Stimulated activated memory B cell treated with anti-CD40 and anti-IgM and Interleukin-4, amounts not matched to agents 10 μg/mL and 1 μg/mL and 100 μg/mL, for 72 hours (primary cell): ENCODE results near the gene RAB14.

Source experiments
- ATAC-seq: fragments of 150-1000 bp; cut with Tn5 transposase; 2 replicates; pipeline ENCODE4 v1.10.0; 2021
- H3K27ac Mint-ChIP-seq: one replicate; pipeline ENCODE4 v1.8.0; 2022; ENCODE audit warnings: mild to moderate bottlenecking, mixed read lengths
- H3K27me3 Mint-ChIP-seq: one replicate; pipeline ENCODE4 v1.8.0; 2022; ENCODE audit warnings: mixed read lengths
- H3K36me3 Mint-ChIP-seq: one replicate; pipeline ENCODE4 v1.8.0; 2022; ENCODE audit warnings: mixed read lengths
- H3K4me1 Mint-ChIP-seq: one replicate; pipeline ENCODE4 v1.8.0; 2022; ENCODE audit warnings: mixed read lengths
- H3K4me3 Mint-ChIP-seq: one replicate; pipeline ENCODE4 v1.8.0; 2022; ENCODE audit warnings: mild to moderate bottlenecking, moderate library complexity, mixed read lengths
- H3K9me3 Mint-ChIP-seq: one replicate; pipeline ENCODE4 v1.8.0; 2022; ENCODE audit warnings: mixed read lengths

Gene RAB14

GRCh38 chr9:121201738-121202533 is at the start of gene RAB14:
Gene RAB14, minus strand, starts transcription at chr9:121201869. Its CDS starts 8,457 bp downstream, at chr9:121193412.
- H3K9me3 Mint-ChIP-seq: no peaks in the 10 kb centered on the region
- peak within 1 kb of the TSS; percentile 77 for H3K27ac Mint-ChIP-seq
- peak; percentile 96 for ATAC-seq
- H3K4me1 Mint-ChIP-seq: peaks cover 50% of the 10 kb centered on the region
- no peaks in the 10 kb centered on the region for H3K36me3 Mint-ChIP-seq
- H3K4me3 Mint-ChIP-seq: peak within 1 kb of the TSS; percentile 91
- no peaks in the 10 kb centered on the region for H3K27me3 Mint-ChIP-seq

DNA sequence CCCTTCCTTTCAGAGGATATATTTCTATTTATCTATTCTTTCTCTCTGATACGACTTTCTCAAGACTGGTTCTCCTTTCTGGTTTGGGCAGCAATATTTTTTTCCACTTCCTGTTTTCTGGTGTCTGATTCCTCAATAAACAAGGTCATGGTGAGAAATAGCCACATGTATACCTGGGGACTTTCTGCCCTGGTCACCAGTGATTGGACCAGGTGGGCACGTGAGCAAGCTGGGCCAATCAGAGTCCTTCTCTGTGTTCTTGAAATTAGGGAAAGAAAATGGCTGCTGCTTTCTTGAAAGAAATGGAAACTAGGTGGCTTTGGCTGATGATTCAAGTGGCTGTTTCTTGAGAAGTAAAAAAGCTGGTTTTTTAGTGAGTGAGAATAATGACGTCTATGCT is 47.9 kb upstream of the RAB14 start:
- ATAC-seq: peak; percentile 77
- peaks cover 8% of the 10 kb centered on the region for H3K9me3 Mint-ChIP-seq
- peaks cover 37% of the 10 kb centered on the region for H3K4me1 Mint-ChIP-seq
- no peaks in the 10 kb centered on the region for H3K27me3 Mint-ChIP-seq
- no peak overlapping the region for H3K4me3 Mint-ChIP-seq
- peaks cover 32% of the 10 kb centered on the region for H3K36me3 Mint-ChIP-seq
- peak overlapping the region; percentile 20 for H3K27ac Mint-ChIP-seq

DNA sequence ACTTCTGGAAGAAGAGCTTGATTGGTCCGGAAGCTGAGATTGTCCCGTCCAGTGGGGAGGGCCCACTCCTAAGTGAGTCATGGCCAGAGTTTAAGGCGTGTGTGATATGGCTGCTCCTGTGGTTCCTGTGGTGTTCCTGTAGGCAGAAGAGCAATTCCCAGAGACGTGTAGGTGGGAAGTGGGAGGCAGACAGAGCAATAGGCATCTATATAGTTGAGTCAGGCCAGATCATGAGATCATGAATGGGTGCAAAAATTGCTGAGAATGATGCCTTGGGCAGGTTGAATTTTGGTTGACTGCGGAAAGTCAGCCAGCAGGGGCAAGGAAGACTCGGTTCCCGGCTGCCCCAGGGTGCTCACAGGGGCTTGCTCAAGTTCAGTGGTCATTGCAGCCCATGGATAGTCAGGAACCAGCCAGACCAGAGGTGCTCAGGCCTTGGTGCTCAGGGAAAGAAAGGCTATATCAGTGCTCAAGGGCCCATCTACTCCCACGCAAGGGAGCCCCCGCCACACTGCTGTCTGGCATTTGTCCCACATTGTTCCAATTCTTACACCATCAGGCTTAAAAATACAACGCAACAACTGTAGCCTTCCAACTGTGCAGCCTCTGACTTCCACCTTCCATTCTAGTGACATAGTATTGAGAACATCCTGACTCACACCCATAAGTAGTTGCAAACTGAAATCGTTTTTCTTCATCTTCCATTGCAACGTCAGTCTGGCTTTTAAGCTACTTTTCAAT is 45.3 kb upstream of the RAB14 start:
- no peak for ATAC-seq
- H3K27me3 Mint-ChIP-seq: no peaks in the 10 kb centered on the region
- peaks cover 56% of the 10 kb centered on the region for H3K36me3 Mint-ChIP-seq
- H3K4me3 Mint-ChIP-seq: no peak overlapping the region
- H3K9me3 Mint-ChIP-seq: peaks cover 12% of the 10 kb centered on the region
- no peak overlapping the region for H3K27ac Mint-ChIP-seq
- H3K4me1 Mint-ChIP-seq: peaks cover 20% of the 10 kb centered on the region

DNA sequence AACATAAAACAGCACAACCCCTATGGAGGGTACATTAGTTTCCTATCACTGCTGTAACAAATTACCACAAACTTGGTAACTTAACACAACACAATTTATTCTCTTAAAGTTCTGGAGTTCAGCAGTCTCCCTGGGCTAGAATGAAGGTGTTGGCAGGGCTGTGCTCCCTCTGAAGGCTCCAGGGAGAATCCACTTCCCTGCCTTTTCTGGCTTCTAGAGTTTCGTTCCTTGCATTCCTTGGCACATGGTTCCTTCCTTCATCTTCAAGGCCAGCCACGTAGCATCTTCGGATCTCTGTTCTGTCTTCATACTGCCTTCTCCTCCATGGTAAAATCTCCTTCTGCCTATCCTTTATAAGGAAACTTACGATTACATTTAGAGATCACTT is 41.3 kb upstream of the RAB14 start:
- Mint-ChIP-seq H3K4me3 (no peak overlapping the region), H3K27ac (no peak overlapping the region), H3K9me3 (peaks cover 3% of the 10 kb centered on the region), H3K4me1 (no peaks in the 10 kb centered on the region), H3K36me3 (peaks cover 73% of the 10 kb centered on the region), H3K27me3 (no peaks in the 10 kb centered on the region)
- ATAC-seq: no peak

DNA sequence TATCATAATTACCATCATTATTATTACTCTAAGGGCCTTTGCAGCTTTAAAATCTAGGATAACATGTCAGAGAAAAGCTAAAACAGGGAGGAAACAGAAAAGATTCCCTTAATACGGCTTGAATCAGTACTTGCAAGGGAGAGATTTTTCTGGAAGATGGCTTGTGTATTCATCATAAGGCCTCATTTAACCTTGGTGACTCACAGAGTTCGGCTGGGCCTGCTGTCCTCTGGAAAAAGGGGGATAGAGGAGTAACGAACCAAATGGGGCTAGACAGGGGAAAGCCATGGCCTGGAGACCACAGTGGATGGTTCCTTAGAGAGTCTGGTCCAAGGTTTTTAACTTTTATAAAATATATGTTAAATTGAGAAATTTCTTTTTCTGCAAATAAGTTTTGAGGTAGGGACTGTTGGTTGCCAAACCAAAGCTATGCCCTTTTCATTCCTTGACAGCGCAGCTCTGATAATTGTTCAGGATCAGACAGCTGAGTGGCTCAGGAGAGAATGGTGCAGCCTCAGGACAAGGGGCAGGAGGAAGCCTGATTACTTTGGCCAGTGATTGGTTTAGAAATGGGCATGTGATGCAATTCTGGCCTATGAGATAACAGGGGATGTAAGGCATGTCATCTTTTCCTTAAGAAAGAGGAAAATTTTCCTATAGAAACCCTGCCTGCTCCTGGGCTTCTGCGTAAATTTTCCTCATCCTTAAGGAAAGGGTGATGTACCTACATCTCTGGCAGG is 40.7 kb upstream of the RAB14 start:
- no peak for ATAC-seq
- no peaks in the 10 kb centered on the region for H3K27me3 Mint-ChIP-seq
- H3K36me3 Mint-ChIP-seq: peaks cover 77% of the 10 kb centered on the region
- H3K4me3 Mint-ChIP-seq: no peak overlapping the region
- H3K4me1 Mint-ChIP-seq: no peaks in the 10 kb centered on the region
- H3K27ac Mint-ChIP-seq: no peak overlapping the region
- peaks cover 3% of the 10 kb centered on the region for H3K9me3 Mint-ChIP-seq

DNA sequence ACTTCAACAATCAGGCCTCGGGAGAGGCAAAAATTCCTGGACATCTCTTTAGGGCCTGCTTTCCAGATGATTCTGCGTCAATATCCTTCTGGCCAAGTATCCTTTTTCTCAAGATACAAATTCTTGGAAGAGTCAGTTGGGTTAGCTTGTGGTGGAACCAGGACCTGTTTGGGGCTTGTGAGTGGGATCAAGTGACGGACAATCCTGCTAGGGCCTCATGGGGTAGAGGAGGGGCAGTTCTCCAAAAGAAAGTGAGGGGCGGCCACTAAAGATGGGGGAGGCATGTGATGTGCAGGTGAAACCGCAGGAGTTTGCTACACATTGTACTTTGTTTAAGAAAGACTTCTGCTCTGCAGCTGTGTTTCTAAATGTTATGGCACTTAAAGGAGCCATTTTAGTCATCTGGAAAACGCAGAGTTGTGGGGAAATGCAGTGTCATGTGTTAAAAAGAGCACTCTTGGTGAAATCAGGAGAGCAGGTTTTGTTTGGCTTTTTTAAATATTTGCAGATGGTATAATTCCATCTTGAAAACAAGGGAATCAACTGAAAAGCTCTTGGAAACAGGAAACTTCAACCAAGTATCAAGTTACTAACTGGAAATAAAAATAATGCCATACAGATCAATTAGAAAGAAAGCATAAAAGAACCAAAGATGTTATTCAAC is 38.9 kb upstream of the RAB14 start:
- Mint-ChIP-seq H3K4me3 (no peak overlapping the region), H3K27ac (no peak overlapping the region), H3K4me1 (no peaks in the 10 kb centered on the region), H3K9me3 (peaks cover 3% of the 10 kb centered on the region), H3K27me3 (no peaks in the 10 kb centered on the region), H3K36me3 (peaks cover 83% of the 10 kb centered on the region)
- ATAC-seq: no peak

- Mint-ChIP-seq H3K36me3 (peaks cover 91% of the 10 kb centered on the region), H3K4me3 (no peak overlapping the region), H3K27ac (no peak overlapping the region), H3K4me1 (no peaks in the 10 kb centered on the region), H3K27me3 (no peaks in the 10 kb centered on the region), H3K9me3 (peaks cover 3% of the 10 kb centered on the region)
- ATAC-seq: no peak
These were observed 38.2 kb upstream of the RAB14 start for GRCh38 chr9:121239851-121240250.

DNA sequence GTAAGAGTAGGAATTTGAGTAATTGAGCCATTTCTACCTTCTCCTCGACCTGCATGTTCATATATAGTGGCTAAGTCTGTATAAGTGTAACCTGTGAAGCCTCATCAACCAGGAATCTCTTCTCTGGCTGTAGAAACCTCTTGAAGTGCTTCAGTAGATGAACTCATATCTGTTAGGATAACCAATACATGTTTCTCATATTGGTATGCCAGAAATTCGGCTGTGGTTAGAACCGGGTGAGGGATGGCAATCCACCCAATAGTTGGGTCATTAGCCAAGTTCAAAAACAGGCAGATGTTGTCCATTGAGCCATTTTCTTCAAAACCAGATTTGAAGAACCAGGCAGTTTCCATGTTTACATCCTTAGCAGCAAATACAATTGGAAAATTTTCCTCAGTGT is 37.4 kb upstream of the RAB14 start:
- no peak overlapping the region for H3K27ac Mint-ChIP-seq
- H3K4me1 Mint-ChIP-seq: no peaks in the 10 kb centered on the region
- no peaks in the 10 kb centered on the region for H3K27me3 Mint-ChIP-seq
- H3K4me3 Mint-ChIP-seq: no peak overlapping the region
- ATAC-seq: no peak
- H3K36me3 Mint-ChIP-seq: peaks cover 95% of the 10 kb centered on the region
- peaks cover 3% of the 10 kb centered on the region for H3K9me3 Mint-ChIP-seq

DNA sequence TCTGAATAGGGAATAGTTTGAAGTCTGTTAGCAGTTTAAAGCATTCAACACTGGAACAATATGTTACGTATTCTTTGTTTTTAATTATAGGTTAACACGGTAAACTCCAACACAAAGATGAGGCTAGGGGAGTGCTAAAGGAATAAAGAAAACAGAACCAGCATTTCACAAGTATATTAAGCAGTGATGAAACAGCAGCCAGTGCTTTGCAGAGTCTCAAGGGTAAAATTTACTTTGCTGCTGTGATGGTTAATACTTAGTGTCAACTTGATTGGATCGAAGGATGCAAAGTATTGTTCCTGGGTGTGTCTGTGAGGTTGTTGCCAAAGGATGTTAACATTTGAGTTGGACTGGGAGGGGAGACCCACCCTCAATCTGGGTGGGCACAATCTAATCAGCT is 36.2 kb upstream of the RAB14 start:
- Mint-ChIP-seq H3K27ac (no peak overlapping the region), H3K9me3 (no peaks in the 10 kb centered on the region), H3K36me3 (peaks cover 86% of the 10 kb centered on the region), H3K4me3 (no peak overlapping the region), H3K27me3 (no peaks in the 10 kb centered on the region), H3K4me1 (no peaks in the 10 kb centered on the region)
- no peak for ATAC-seq

- Mint-ChIP-seq H3K9me3 (no peaks in the 10 kb centered on the region), H3K4me3 (no peak overlapping the region), H3K36me3 (peaks cover 80% of the 10 kb centered on the region), H3K27ac (no peak overlapping the region), H3K27me3 (no peaks in the 10 kb centered on the region), H3K4me1 (no peaks in the 10 kb centered on the region)
- ATAC-seq: no peak
These were observed 33.8 kb upstream of the RAB14 start for GRCh38 chr9:121235512-121235911.

DNA sequence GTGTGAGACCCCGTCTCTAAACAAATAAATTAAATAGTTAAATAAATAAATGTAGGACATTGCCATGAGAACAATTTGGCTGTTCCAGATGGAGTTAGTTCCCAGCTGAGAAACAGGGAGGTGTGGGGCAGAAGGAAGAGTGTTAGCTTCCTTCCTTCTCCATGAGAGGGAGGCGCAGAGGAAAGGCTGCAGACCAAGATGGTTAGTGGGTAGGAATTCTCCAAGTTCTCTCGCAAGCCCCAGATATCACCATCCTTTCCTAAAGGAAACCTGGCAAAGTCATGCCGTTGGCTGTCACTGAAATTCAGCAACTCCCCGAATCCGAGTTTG is 33.1 kb upstream of the RAB14 start:
- Mint-ChIP-seq H3K4me1 (no peaks in the 10 kb centered on the region), H3K36me3 (peaks cover 72% of the 10 kb centered on the region), H3K4me3 (no peak overlapping the region), H3K27ac (no peak overlapping the region), H3K27me3 (no peaks in the 10 kb centered on the region), H3K9me3 (no peaks in the 10 kb centered on the region)
- no peak for ATAC-seq

- Mint-ChIP-seq H3K27me3 (no peaks in the 10 kb centered on the region), H3K27ac (no peak overlapping the region), H3K4me3 (no peak overlapping the region), H3K9me3 (no peaks in the 10 kb centered on the region), H3K36me3 (peaks cover 68% of the 10 kb centered on the region), H3K4me1 (no peaks in the 10 kb centered on the region)
- ATAC-seq: no peak
These were observed 32.5 kb upstream of the RAB14 start for GRCh38 chr9:121233906-121234831.

- Mint-ChIP-seq H3K27ac (no peak overlapping the region), H3K4me3 (no peak overlapping the region), H3K27me3 (no peaks in the 10 kb centered on the region), H3K4me1 (no peaks in the 10 kb centered on the region), H3K9me3 (no peaks in the 10 kb centered on the region), H3K36me3 (peaks cover 55% of the 10 kb centered on the region)
- no peak for ATAC-seq
These were observed 30.6 kb upstream of the RAB14 start for GRCh38 chr9:121232251-121232650.

GRCh38 chr9:121230256-121230655 is 28.6 kb upstream of the RAB14 start:
- Mint-ChIP-seq H3K27ac (no peak overlapping the region), H3K9me3 (no peaks in the 10 kb centered on the region), H3K36me3 (peaks cover 35% of the 10 kb centered on the region), H3K27me3 (no peaks in the 10 kb centered on the region), H3K4me3 (no peak overlapping the region), H3K4me1 (no peaks in the 10 kb centered on the region)
- ATAC-seq: no peak
